ENCODE results near the gene ZNF331.

ZNF331 gene

DNA sequence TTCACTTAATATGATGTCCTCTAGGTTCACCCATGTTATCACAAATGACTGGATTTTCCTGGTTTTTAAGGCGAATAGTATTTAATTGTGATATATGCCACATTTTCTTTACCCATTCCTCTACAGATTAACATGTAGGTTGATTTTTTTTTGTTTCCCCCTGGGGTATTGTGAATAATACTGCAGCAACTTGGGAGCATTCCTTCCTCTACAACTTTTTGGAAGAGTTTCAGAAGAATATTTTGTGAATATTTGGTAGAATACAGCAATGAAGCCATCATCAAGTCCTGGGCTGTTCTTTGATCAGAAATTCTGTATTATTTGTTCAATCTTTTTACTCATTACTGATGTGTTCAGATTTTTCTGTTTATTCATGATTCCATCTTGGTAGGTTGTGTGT is 5.6 kb upstream of the ZNF331 start:
- Histone ChIP-seq H3K79me2 (ENCODE audit: insufficient read depth, low read length) (no peaks in the 10 kb centered on the region), H3F3A (ENCODE audit: low read depth) (no peaks in the 10 kb centered on the region), H4K20me1 (ENCODE audit: insufficient read depth, low read length, poor library complexity, severe bottlenecking) (no peaks in the 10 kb centered on the region), H3K9me3 (ENCODE audit: insufficient read depth, low read depth, low read length) (no peaks in the 10 kb centered on the region), H3K4me3 (ENCODE audit: low read length, poor library complexity, severe bottlenecking) (no peak overlapping the region), H3K36me3 (ENCODE audit: insufficient read depth, low read length) (no peaks in the 10 kb centered on the region), H3K27me3 (ENCODE audit: insufficient read depth, low read length, poor library complexity, severe bottlenecking) (no peaks in the 10 kb centered on the region), H3K9me2 (replicated peaks; ENCODE audit: low read depth, low read length) (no peaks in the 10 kb centered on the region), H3K9ac (ENCODE audit: low read depth, low read length, poor library complexity, severe bottlenecking) (no peak overlapping the region), H2AFZ (ENCODE audit: low read length) (no peak overlapping the region), H3K4me1 (ENCODE audit: insufficient read depth, low read length, poor library complexity, severe bottlenecking) (no peaks in the 10 kb centered on the region), H3K4me2 (ENCODE audit: low read depth, low read length, poor library complexity, severe bottlenecking) (no peak overlapping the region)
- TF ChIP-seq EZH2phosphoT487 (IDR thresholded peaks at IDR 0.05; ENCODE audit: borderline replicate concordance), result no peak
- TF ChIP-seq, protein P1, sequence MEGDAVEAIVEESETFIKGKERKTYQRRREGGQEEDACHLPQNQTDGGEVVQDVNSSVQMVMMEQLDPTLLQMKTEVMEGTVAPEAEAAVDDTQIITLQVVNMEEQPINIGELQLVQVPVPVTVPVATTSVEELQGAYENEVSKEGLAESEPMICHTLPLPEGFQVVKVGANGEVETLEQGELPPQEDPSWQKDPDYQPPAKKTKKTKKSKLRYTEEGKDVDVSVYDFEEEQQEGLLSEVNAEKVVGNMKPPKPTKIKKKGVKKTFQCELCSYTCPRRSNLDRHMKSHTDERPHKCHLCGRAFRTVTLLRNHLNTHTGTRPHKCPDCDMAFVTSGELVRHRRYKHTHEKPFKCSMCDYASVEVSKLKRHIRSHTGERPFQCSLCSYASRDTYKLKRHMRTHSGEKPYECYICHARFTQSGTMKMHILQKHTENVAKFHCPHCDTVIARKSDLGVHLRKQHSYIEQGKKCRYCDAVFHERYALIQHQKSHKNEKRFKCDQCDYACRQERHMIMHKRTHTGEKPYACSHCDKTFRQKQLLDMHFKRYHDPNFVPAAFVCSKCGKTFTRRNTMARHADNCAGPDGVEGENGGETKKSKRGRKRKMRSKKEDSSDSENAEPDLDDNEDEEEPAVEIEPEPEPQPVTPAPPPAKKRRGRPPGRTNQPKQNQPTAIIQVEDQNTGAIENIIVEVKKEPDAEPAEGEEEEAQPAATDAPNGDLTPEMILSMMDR (conservative IDR thresholded peaks at IDR 0.05; ENCODE audit: low read length), result no peak

DNA sequence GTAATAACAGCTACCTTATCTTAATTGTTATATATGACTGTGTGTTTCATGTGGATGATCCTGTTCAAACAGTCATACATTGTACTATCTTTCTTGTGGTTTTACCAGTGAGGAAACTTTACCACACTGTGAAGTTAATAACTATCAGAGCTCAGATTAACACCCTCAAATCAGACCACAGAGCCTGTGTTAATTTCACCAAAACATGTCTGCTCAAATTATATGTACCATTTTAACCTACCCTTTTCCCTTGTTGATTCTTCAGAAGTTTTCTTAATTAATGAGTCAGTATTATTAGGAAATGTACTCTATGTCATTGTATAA is 1.8 kb upstream of the ZNF331 start:
- Histone ChIP-seq H3K4me2 (ENCODE audit: low read depth, low read length, poor library complexity, severe bottlenecking) (no peak overlapping the region), H3K9ac (ENCODE audit: low read depth, low read length, poor library complexity, severe bottlenecking) (no peak overlapping the region), H3K79me2 (ENCODE audit: insufficient read depth, low read length) (0 out of 2 replicates have a peak, but pooled peaks cover 2% of the 10 kb centered on the region), H3F3A (ENCODE audit: low read depth) (no peaks in the 10 kb centered on the region), H3K4me3 (ENCODE audit: low read length, poor library complexity, severe bottlenecking) (no peak overlapping the region), H3K9me3 (ENCODE audit: insufficient read depth, low read depth, low read length) (no peaks in the 10 kb centered on the region), H3K36me3 (ENCODE audit: insufficient read depth, low read length) (no peaks in the 10 kb centered on the region), H3K27me3 (ENCODE audit: insufficient read depth, low read length, poor library complexity, severe bottlenecking) (no peaks in the 10 kb centered on the region), H4K20me1 (ENCODE audit: insufficient read depth, low read length, poor library complexity, severe bottlenecking) (no peaks in the 10 kb centered on the region), H2AFZ (ENCODE audit: low read length) (no peak overlapping the region), H3K9me2 (replicated peaks; ENCODE audit: low read depth, low read length) (no peaks in the 10 kb centered on the region), H3K4me1 (ENCODE audit: insufficient read depth, low read length, poor library complexity, severe bottlenecking) (no peaks in the 10 kb centered on the region)
- no peak for TF ChIP-seq EZH2phosphoT487 (IDR thresholded peaks at IDR 0.05; ENCODE audit: borderline replicate concordance)
- TF ChIP-seq, protein P1 (conservative IDR thresholded peaks at IDR 0.05; ENCODE audit: low read length), result no peak

DNA sequence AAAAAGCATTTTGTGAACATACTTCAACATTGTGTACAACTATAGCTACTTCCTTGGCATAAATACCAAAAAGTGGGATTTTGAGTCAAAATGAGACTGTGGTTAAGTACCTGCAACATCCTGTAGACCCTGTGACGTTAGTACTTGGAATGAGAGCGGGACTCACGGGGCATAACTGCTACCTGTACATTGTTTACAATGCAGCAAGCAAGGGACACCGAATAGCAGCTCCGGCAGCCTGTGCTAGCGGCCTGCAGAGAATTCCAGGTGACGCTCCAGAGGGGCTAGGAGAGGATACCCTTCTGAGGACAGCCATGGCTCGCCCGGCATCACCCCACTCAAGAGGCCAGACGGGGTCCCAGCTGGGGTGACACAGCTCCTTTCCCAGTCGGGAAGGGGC is 824 bp upstream of the ZNF331 start:
- Histone ChIP-seq H3F3A (ENCODE audit: low read depth) (no peaks in the 10 kb centered on the region), H3K4me2 (ENCODE audit: low read depth, low read length, poor library complexity, severe bottlenecking) (peak overlapping the region; percentile 65), H4K20me1 (ENCODE audit: insufficient read depth, low read length, poor library complexity, severe bottlenecking) (no peaks in the 10 kb centered on the region), H3K9me2 (replicated peaks; ENCODE audit: low read depth, low read length) (no peaks in the 10 kb centered on the region), H3K9me3 (ENCODE audit: insufficient read depth, low read depth, low read length) (no peaks in the 10 kb centered on the region), H3K27me3 (ENCODE audit: insufficient read depth, low read length, poor library complexity, severe bottlenecking) (no peaks in the 10 kb centered on the region), H3K4me3 (ENCODE audit: low read length, poor library complexity, severe bottlenecking) (peak overlapping the region; percentile 74), H3K79me2 (ENCODE audit: insufficient read depth, low read length) (0 out of 2 replicates have a peak, but pooled peaks cover 2% of the 10 kb centered on the region), H3K9ac (ENCODE audit: low read depth, low read length, poor library complexity, severe bottlenecking) (peak overlapping the region; percentile 72), H2AFZ (ENCODE audit: low read length) (peak overlapping the region; percentile 88; the same call in 1 of the 2 replicates), H3K36me3 (ENCODE audit: insufficient read depth, low read length) (no peaks in the 10 kb centered on the region), H3K4me1 (ENCODE audit: insufficient read depth, low read length, poor library complexity, severe bottlenecking) (no peaks in the 10 kb centered on the region)
- TF ChIP-seq EZH2phosphoT487 (IDR thresholded peaks at IDR 0.05; ENCODE audit: borderline replicate concordance), result no peak
- TF ChIP-seq, protein P1 (conservative IDR thresholded peaks at IDR 0.05; ENCODE audit: low read length), result no peak

Measured in Loucy (cell line).